ENCODE measurements around the gene ANKRD28.

DNA sequence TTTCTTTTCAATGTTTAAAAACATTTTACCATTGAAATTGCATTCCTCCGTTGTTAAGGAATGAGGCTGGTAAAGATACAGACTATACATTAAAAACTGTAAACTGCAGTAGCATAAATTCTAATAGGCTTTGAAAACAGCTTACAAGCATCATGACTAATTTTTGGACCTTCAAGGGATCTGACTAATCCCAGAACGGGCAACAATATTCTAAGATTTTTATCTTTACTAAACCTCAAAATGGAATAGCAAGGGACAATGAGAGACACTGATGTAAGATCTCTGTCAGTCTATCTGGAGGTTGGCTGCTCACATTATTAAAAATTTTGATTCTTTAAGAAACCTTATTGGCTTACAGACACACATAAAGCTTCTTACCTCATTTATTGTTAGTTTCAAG lies 121.5 kb downstream of the ANKRD28 start:
- no peak for TF ChIP-seq POLR2A (IDR thresholded peaks at IDR 0.05; ENCODE audit: low read depth, low read length)
- no peak for TF ChIP-seq POLR2AphosphoS5 (IDR thresholded peaks at IDR 0.05; ENCODE audit: low read depth, low read length)
- TF ChIP-seq TAF1 (IDR thresholded peaks at IDR 0.05; ENCODE audit: borderline replicate concordance, low read depth, low read length): no peak
